ENCODE data around the gene LAIR2. TPM values are rescaled to one million over a fixed set of nuclear protein-coding genes. Genes with fewer than 3 reads are reported as not detected.

Gene LAIR2
- total and polyA plus RNA-seq, 2 of the 13 experiments (the other 11 are each of a cell fraction or from before 2014, with no cell fraction given): 1.3 to 1.9 TPM

GRCh38 chr19:54464630-54465425, 37.8 kb upstream of the LAIR2 start (continued):
- TF ChIP-seq ZXDC (CRISPR knock-in tag; IDR thresholded peaks at IDR 0.05): no peak
- TF ChIP-seq THAP8 (CRISPR knock-in tag; IDR thresholded peaks at IDR 0.05; ENCODE audit: borderline replicate concordance): no peak
- TF ChIP-seq ZUFSP (CRISPR knock-in tag; IDR thresholded peaks at IDR 0.05; ENCODE audit: borderline replicate concordance): no peak
- TF ChIP-seq, protein P1, sequence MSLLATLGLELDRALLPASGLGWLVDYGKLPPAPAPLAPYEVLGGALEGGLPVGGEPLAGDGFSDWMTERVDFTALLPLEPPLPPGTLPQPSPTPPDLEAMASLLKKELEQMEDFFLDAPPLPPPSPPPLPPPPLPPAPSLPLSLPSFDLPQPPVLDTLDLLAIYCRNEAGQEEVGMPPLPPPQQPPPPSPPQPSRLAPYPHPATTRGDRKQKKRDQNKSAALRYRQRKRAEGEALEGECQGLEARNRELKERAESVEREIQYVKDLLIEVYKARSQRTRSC (CRISPR knock-in tag; IDR thresholded peaks at IDR 0.05; ENCODE audit: low read depth): no peak
- no peak for TF ChIP-seq TBX3 (IDR thresholded peaks at IDR 0.05; ENCODE audit: borderline replicate concordance)
- TF ChIP-seq, protein P2, sequence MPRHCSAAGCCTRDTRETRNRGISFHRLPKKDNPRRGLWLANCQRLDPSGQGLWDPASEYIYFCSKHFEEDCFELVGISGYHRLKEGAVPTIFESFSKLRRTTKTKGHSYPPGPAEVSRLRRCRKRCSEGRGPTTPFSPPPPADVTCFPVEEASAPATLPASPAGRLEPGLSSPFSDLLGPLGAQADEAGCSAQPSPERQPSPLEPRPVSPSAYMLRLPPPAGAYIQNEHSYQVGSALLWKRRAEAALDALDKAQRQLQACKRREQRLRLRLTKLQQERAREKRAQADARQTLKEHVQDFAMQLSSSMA (CRISPR knock-in tag; IDR thresholded peaks at IDR 0.05): 0 out of 2 replicates have a peak, but pooled peaks have one; percentile 74
- TF ChIP-seq ARID4A (CRISPR knock-in tag; IDR thresholded peaks at IDR 0.05; ENCODE audit: borderline replicate concordance): peak; percentile 66; the same call in 1 of the 2 replicates
- no peak for TF ChIP-seq CREBL2 (CRISPR knock-in tag; IDR thresholded peaks at IDR 0.05; ENCODE audit: borderline replicate concordance)
- no peak for TF ChIP-seq ZNF367 (CRISPR knock-in tag; IDR thresholded peaks at IDR 0.05; ENCODE audit: borderline replicate concordance)
- TF ChIP-seq, protein P3, sequence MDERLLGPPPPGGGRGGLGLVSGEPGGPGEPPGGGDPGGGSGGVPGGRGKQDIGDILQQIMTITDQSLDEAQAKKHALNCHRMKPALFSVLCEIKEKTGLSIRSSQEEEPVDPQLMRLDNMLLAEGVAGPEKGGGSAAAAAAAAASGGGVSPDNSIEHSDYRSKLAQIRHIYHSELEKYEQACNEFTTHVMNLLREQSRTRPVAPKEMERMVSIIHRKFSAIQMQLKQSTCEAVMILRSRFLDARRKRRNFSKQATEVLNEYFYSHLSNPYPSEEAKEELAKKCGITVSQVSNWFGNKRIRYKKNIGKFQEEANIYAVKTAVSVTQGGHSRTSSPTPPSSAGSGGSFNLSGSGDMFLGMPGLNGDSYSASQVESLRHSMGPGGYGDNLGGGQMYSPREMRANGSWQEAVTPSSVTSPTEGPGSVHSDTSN (CRISPR knock-in tag; IDR thresholded peaks at IDR 0.05): no peak
- TF ChIP-seq IKZF1 (IDR thresholded peaks at IDR 0.05): no peak
- TF ChIP-seq, protein P4, sequence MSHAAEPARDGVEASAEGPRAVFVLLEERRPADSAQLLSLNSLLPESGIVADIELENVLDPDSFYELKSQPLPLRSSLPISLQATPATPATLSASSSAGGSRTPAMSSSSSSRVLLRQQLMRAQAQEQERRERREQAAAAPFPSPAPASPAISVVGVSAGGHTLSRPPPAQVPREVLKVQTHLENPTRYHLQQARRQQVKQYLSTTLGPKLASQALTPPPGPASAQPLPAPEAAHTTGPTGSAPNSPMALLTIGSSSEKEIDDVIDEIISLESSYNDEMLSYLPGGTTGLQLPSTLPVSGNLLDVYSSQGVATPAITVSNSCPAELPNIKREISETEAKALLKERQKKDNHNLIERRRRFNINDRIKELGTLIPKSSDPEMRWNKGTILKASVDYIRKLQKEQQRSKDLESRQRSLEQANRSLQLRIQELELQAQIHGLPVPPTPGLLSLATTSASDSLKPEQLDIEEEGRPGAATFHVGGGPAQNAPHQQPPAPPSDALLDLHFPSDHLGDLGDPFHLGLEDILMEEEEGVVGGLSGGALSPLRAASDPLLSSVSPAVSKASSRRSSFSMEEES (CRISPR knock-in tag; IDR thresholded peaks at IDR 0.05): no peak
- TF ChIP-seq ZNF75D (CRISPR knock-in tag; IDR thresholded peaks at IDR 0.05; ENCODE audit: borderline replicate concordance): no peak
